Nephron progenitor cell (in vitro differentiated cells): Measurements from ENCODE around the gene H6PD.

Experiments used
- DNase-seq: peaks from one replicate; pipeline ENCODE4 v3.0.0; 2021
- H3K27ac Mint-ChIP-seq: 2 replicates; pipeline ENCODE4 v1.8.0; 2021; ENCODE audit warnings: mild to moderate bottlenecking, moderate library complexity, mixed read lengths
- H3K27me3 Mint-ChIP-seq: 2 replicates; pipeline ENCODE4 v1.8.0; 2021; ENCODE audit warnings: mild to moderate bottlenecking, low read depth, mixed read lengths; ENCODE audit not compliant: poor library complexity
- H3K36me3 Mint-ChIP-seq: 2 replicates; pipeline ENCODE4 v1.8.0; 2021; ENCODE audit warnings: low read depth, mixed read lengths
- H3K4me1 Mint-ChIP-seq: 2 replicates; pipeline ENCODE4 v1.8.0; 2021; ENCODE audit warnings: mixed read lengths
- H3K4me3 Mint-ChIP-seq: 2 replicates; pipeline ENCODE4 v1.8.0; 2021; ENCODE audit warnings: mild to moderate bottlenecking, moderate library complexity, mixed read lengths
- H3K9me3 Mint-ChIP-seq: 2 replicates; pipeline ENCODE4 v1.8.0; 2021; ENCODE audit warnings: mild to moderate bottlenecking, moderate library complexity, mixed read lengths
- TF ChIP-seq, protein P1 (sequence below): fragments of 200-600 bp; sonication (generic); IDR thresholded peaks from 2 replicates; pipeline ENCODE4 v1.5.0; 2021; ENCODE audit warnings: antibody characterized with exemption

The H6PD gene

DNA sequence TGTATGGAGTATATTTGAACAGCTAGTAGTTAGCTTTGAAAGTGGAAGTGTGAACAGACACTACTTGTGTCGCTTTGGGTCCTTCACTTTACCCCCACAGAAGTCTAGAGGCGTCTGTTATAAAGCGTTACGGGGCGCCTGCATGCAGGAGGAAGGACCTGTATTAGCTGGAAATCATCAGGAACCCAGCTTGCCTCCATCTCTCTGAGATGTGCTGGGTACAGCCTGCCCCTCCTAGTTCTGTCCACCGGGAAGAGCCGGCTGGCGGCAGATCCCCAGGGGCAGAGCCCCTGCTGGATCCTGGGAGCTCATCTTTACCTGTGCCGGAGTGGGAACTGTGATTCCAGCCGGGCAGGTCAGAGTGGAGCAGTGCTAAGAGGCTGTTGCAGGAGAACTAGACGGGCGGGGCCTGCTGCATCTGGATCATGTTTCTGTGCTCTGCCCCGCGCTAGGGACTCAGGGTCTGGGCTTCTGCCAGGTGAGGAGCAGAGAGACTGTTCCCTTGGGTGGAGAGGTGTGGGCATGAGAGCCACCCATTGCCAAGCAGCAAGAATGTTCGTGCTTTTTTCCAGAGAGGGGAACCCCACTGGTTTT, 35.8 kb downstream of the H6PD start:
- TF ChIP-seq, protein P1, sequence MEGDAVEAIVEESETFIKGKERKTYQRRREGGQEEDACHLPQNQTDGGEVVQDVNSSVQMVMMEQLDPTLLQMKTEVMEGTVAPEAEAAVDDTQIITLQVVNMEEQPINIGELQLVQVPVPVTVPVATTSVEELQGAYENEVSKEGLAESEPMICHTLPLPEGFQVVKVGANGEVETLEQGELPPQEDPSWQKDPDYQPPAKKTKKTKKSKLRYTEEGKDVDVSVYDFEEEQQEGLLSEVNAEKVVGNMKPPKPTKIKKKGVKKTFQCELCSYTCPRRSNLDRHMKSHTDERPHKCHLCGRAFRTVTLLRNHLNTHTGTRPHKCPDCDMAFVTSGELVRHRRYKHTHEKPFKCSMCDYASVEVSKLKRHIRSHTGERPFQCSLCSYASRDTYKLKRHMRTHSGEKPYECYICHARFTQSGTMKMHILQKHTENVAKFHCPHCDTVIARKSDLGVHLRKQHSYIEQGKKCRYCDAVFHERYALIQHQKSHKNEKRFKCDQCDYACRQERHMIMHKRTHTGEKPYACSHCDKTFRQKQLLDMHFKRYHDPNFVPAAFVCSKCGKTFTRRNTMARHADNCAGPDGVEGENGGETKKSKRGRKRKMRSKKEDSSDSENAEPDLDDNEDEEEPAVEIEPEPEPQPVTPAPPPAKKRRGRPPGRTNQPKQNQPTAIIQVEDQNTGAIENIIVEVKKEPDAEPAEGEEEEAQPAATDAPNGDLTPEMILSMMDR, result no peak
- peak; percentile 49 for DNase-seq
- no peaks in the 10 kb centered on the region for H3K9me3 Mint-ChIP-seq
- H3K27ac Mint-ChIP-seq, result peak overlapping the region; percentile 83
- no peaks in the 10 kb centered on the region for H3K36me3 Mint-ChIP-seq
- H3K27me3 Mint-ChIP-seq, result peaks cover 5% of the 10 kb centered on the region
- peak overlapping the region; percentile 62 for H3K4me3 Mint-ChIP-seq
- peaks cover 75% of the 10 kb centered on the region for H3K4me1 Mint-ChIP-seq

DNA sequence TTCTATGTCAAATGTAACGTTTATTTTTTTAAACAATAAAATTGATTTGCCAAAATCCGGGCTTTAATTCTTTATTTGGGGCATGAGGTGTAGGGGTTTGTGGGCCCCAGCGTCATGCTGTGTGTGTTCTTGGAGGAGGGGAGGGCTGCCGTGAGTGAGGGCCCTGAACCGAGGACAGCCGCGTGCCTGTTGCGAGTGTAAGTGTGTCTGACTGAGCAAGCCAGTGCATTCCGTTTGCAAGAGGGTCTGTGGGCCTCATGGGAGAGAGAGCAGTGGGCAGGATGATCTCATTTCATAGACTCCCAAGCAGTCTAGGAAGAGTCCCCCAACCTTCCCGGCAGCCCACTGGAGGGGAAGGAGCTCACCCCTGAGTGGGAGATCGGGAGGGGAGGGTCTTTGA, 36.7 kb downstream of the H6PD start:
- H3K27ac Mint-ChIP-seq, result peak overlapping the region; percentile 90
- TF ChIP-seq, protein P1, result no peak
- H3K4me1 Mint-ChIP-seq, result peaks cover 75% of the 10 kb centered on the region
- peak overlapping the region; percentile 13 for H3K4me3 Mint-ChIP-seq
- DNase-seq, result no peak
- no peaks in the 10 kb centered on the region for H3K36me3 Mint-ChIP-seq
- no peaks in the 10 kb centered on the region for H3K9me3 Mint-ChIP-seq
- peaks cover 6% of the 10 kb centered on the region for H3K27me3 Mint-ChIP-seq

DNA sequence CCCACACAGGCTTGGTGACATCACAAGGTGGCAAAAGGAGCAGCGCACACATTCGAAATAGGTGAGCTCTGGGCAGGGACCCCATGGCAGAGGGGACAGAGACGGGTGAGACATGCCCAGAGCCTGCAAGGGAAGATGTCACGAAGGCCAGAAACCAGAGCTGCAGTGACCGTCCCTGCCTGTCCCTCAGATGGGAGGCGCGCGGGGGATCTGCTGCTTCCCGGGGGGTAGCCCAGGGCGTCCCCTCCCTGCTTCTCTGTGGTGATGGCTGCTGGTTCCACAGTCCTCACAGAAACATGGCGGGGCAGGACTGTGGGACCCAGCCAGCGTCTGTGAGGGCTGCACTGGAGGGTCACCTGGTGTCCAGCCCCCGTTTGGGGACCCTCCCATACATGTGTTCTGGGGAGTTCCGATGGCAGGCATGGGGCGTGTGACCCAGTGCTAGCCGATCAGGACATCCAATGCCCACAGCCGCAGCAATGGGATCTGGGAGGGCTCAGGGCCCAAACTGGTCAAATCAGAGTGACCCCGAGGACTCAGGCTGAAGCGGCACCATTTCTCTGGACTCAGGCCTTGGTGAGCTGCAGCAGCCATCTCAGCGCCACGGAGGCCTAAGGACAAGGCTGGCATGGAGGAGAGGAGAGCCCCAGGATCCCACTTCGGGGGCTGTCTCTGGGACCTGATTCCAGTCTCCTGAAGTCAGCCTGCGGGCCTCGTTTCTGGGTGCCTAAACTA, 37.5 kb downstream of the H6PD start:
- Mint-ChIP-seq H3K36me3 (no peaks in the 10 kb centered on the region), H3K4me3 (no peak overlapping the region), H3K27ac (peak overlapping the region; percentile 73), H3K9me3 (no peaks in the 10 kb centered on the region), H3K27me3 (peaks cover 6% of the 10 kb centered on the region), H3K4me1 (peaks cover 69% of the 10 kb centered on the region)
- DNase-seq, result no peak
- TF ChIP-seq, protein P1, result no peak

DNA sequence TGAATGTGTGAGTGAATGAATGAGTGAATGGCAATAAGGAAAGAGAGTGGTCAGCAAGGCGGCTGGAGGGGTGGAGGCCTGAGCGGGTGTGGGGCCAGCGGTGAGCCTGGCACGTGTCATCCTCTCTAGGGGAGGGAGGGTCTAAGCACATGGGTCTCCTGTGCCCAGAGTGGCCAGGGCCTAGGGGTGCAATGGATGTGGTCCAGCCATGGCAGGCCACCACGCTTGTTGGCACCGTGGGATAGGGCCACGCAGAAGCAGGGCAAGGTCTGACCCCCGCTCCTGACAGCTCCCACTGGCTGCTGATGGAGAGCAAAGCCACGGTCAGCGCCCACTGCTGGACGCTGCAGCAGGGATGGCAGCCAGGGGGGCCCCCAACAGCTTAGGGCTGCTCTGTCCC, 38.6 kb downstream of the H6PD start:
- peaks cover 60% of the 10 kb centered on the region for H3K4me1 Mint-ChIP-seq
- H3K27ac Mint-ChIP-seq, result no peak overlapping the region
- H3K9me3 Mint-ChIP-seq, result no peaks in the 10 kb centered on the region
- H3K4me3 Mint-ChIP-seq, result no peak overlapping the region
- TF ChIP-seq, protein P1, result no peak
- no peak for DNase-seq
- H3K27me3 Mint-ChIP-seq, result peaks cover 6% of the 10 kb centered on the region
- H3K36me3 Mint-ChIP-seq, result no peaks in the 10 kb centered on the region

DNA sequence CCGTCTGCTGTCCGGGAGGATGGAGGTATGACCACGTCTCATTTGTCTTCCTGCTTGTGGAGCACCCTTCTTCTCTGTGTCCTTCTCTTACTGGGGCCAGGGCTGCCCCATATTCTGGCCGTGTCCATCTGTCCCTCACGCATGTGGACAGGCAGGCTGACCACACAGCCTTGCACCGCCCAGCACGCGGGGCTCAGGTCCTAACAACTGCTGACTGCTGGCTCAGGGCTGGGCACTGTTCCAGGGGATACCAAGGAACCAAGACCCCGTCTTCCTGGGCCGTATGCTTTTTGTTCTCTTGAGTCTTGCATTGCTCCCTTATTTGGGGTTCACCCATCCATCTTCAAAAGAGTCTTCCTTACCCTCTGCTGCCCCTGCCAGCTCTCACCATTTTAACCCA, 40.6 kb downstream of the H6PD start:
- H3K4me1 Mint-ChIP-seq, result peaks cover 61% of the 10 kb centered on the region
- peak overlapping the region; percentile 6 for H3K27ac Mint-ChIP-seq
- H3K4me3 Mint-ChIP-seq, result no peak overlapping the region
- no peaks in the 10 kb centered on the region for H3K9me3 Mint-ChIP-seq
- no peaks in the 10 kb centered on the region for H3K36me3 Mint-ChIP-seq
- H3K27me3 Mint-ChIP-seq, result peaks cover 6% of the 10 kb centered on the region
- TF ChIP-seq, protein P1, result no peak
- no peak for DNase-seq
